GM23338 (cell line): Measurements from ENCODE around the gene TMEM120B.

Experiments
- CREB1 ChIP-seq: fragments of 250-450 bp; sonication (Bioruptor Pico); IDR thresholded peaks from 2 replicates; pipeline ENCODE4 v1.5.0; 2020; ENCODE audit warnings: low read depth, mild to moderate bottlenecking, moderate library complexity
- CTCF ChIP-seq, 2 experiments: fragments of 200-600 bp in 1 of 2; sonication (generic) in 1 of 2; conservative IDR thresholded peaks; 2 replicates each; pipeline versions ENCODE4 v1.5.1 to v1.6.1; 2016 to 2017; ENCODE audit warnings: antibody characterized with exemption in 2 of 2, low read depth in 2 of 2, mild to moderate bottlenecking in 2 of 2, moderate library complexity in 1 of 2
- ETS1 ChIP-seq: IDR thresholded peaks from 2 replicates; pipeline ENCODE4 v1.6.1; 2016; ENCODE audit warnings: antibody characterized with exemption
- EZH2 ChIP-seq: fragments of 200-600 bp; sonication (generic); IDR thresholded peaks from one replicate; pipeline ENCODE4 v1.8.0; 2017; ENCODE audit warnings: antibody characterized with exemption, mild to moderate bottlenecking, low read depth; ENCODE audit not compliant: unreplicated experiment
- EZH2phosphoT487 ChIP-seq: fragments of 200-600 bp; sonication (generic); IDR thresholded peaks from one replicate; pipeline ENCODE4 v1.8.1; 2018; ENCODE audit warnings: antibody characterized with exemption; ENCODE audit not compliant: unreplicated experiment
- JUNB ChIP-seq: IDR thresholded peaks from one replicate; pipeline ENCODE4 v1.6.1; 2016; ENCODE audit warnings: antibody characterized with exemption; ENCODE audit not compliant: unreplicated experiment
- NANOG ChIP-seq: IDR thresholded peaks from 2 replicates; pipeline ENCODE4 v1.6.1; 2016; ENCODE audit warnings: antibody characterized with exemption, borderline replicate concordance
- POLR2AphosphoS5 ChIP-seq: IDR thresholded peaks from 2 replicates; pipeline ENCODE4 v1.6.1; 2016; ENCODE audit warnings: antibody characterized with exemption, low read depth
- REST ChIP-seq: IDR thresholded peaks from one replicate; pipeline ENCODE4 v1.6.1; 2018; ENCODE audit warnings: antibody characterized with exemption; ENCODE audit not compliant: unreplicated experiment
- STAT1 ChIP-seq: IDR thresholded peaks from one replicate; pipeline ENCODE4 v1.6.1; 2016; ENCODE audit warnings: antibody characterized with exemption; ENCODE audit not compliant: unreplicated experiment
- ZNF114 ChIP-seq: fragments of 250-450 bp; sonication (Bioruptor Pico); IDR thresholded peaks from 2 replicates; pipeline ENCODE4 v1.5.0; 2020; ENCODE audit warnings: mild to moderate bottlenecking, moderate library complexity
- ZNF331 ChIP-seq: fragments of 250-450 bp; sonication (Bioruptor Pico); IDR thresholded peaks from 2 replicates; pipeline ENCODE4 v1.5.0; 2020; ENCODE audit warnings: low read depth, mild to moderate bottlenecking, moderate library complexity
- ZNF462 ChIP-seq: fragments of 250-450 bp; sonication (Bioruptor Pico); IDR thresholded peaks from 2 replicates; pipeline ENCODE4 v1.5.0; 2020; ENCODE audit warnings: mild to moderate bottlenecking, moderate library complexity

- TF ChIP-seq EZH2phosphoT487 (no peak), EZH2 (no peak), CTCF (conservative IDR thresholded peaks at IDR 0.05; ENCODE audit: low read depth in 2 of 2) (peak; percentile 77 to 78), CREB1 (CRISPR knock-in tag) (no peak; the same call in 1 of the 2 replicates), STAT1 (no peak), REST (no peak), POLR2AphosphoS5 (peak; percentile 68), JUNB (no peak), ETS1 (no peak), NANOG (no peak), ZNF331 (no peak), ZNF114 (no peak), ZNF462 (CRISPR knock-in tag) (no peak)
Observed at GRCh38 chr12:121811434-121812319, 99.1 kb downstream of the TMEM120B start.
